ENCODE data around the gene IL16.
A peak's percentile ranks its signal among the peaks of the same experiment; 100 is the strongest.

The IL16 gene

DNA sequence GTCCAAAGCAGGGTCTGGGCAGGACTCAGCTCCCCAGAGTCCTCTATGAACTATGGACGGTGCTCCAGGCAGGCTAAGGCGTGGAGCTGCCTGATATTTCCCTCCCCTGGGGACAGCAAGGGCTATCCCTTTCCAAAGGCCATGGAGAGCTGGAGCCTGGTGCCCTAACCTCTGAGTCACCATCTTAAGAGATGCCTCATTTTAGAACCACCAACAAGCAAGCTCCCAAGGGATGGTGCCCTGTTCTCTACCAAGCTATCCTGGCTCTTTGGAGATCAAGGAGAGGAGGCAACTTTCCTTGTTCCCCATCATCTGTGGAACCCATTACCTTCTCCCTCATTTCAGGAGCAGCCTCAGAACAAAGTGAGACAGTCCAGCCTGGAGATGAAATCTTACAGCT, 111.6 kb downstream of the IL16 start:
- Histone ChIP-seq H3F3A (ENCODE audit: insufficient read depth, low read length) (peaks cover 48% of the 10 kb centered on the region), H3K4me2 (ENCODE audit: low read depth, low read length) (no peak overlapping the region), H2AFZ (ENCODE audit: low read length) (no peak overlapping the region), H3K79me2 (ENCODE audit: low read length) (peaks cover 68% of the 10 kb centered on the region), H3K9me2 (replicated peaks; ENCODE audit: insufficient read depth, low read length) (no peaks in the 10 kb centered on the region), H3K9me3 (replicated peaks; ENCODE audit: insufficient read depth, low read length) (no peaks in the 10 kb centered on the region), H3K27ac (ENCODE audit: low read length) (no peak overlapping the region; the same call in 1 of the 2 replicates), H3K4me3 (ENCODE audit: low read length) (no peak overlapping the region), H3K27me3 (replicated peaks; ENCODE audit: insufficient read depth, low read length) (no peaks in the 10 kb centered on the region), H3K4me1 (ENCODE audit: low read length) (peaks cover 22% of the 10 kb centered on the region), H4K20me1 (ENCODE audit: insufficient read depth, low read length) (no peaks in the 10 kb centered on the region), H3K9ac (ENCODE audit: low read length) (no peak overlapping the region), H3K36me3 (replicated peaks; ENCODE audit: insufficient read depth, low read length) (peaks cover 4% of the 10 kb centered on the region)
- no peak for DNase-seq
- TF ChIP-seq EZH2phosphoT487 (IDR thresholded peaks at IDR 0.05; ENCODE audit: low read length) (no peak), EZH2 (optimal IDR thresholded peaks at IDR 0.05; ENCODE audit: low read depth, low read length) (no peak)
- TF ChIP-seq, protein P1, sequence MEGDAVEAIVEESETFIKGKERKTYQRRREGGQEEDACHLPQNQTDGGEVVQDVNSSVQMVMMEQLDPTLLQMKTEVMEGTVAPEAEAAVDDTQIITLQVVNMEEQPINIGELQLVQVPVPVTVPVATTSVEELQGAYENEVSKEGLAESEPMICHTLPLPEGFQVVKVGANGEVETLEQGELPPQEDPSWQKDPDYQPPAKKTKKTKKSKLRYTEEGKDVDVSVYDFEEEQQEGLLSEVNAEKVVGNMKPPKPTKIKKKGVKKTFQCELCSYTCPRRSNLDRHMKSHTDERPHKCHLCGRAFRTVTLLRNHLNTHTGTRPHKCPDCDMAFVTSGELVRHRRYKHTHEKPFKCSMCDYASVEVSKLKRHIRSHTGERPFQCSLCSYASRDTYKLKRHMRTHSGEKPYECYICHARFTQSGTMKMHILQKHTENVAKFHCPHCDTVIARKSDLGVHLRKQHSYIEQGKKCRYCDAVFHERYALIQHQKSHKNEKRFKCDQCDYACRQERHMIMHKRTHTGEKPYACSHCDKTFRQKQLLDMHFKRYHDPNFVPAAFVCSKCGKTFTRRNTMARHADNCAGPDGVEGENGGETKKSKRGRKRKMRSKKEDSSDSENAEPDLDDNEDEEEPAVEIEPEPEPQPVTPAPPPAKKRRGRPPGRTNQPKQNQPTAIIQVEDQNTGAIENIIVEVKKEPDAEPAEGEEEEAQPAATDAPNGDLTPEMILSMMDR (IDR thresholded peaks at IDR 0.05; ENCODE audit: low read length) = no peak

DNA sequence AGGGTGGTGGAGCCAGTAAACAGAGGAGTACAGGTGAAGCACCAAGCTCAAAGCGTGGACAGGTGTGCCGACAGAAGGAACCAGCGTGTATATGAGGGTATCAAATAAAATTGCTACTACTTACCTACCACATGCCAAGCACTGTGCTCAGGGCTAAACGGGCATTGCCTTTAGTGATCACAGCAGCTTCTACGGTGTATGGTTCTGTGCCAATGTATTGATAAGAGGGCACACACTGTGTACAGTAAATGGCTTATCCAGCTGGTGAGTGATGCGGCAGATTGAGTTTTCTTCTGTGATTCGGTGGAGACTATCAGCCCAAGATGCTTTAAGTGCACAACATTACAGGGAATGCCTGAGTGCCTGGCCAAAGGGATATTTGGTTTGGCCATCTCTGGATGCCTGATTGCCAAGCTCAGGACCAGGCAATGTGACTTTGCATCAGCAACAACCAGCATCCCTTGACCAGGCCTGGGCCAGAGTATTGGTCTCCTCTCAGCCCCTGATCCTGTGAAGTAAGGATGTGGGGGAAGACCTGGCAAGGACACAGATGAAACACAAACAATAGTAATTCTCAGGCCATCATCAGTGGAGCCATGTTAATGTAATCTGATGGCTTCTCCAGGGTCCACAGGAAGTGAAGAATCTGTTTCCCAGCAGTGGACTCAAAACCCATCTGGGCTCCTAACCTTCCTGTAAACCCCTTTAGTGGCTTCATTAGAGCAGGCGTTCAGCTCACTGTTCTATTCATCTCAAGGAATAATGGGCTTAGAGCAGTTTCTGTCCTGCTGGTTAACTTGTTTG, 113.2 kb downstream of the IL16 start:
- H3K4me1 ChIP-seq (ENCODE audit: low read length) = peaks cover 6% of the 10 kb centered on the region
- no peaks in the 10 kb centered on the region for H3K9me3 ChIP-seq (replicated peaks; ENCODE audit: insufficient read depth, low read length)
- H3K79me2 ChIP-seq (ENCODE audit: low read length) = peaks cover 64% of the 10 kb centered on the region
- no peak overlapping the region for H3K9ac ChIP-seq (ENCODE audit: low read length)
- DNase-seq = no peak
- H3K27ac ChIP-seq (ENCODE audit: low read length) = peak overlapping the region; percentile 2; the same call in 1 of the 2 replicates
- peaks cover 42% of the 10 kb centered on the region for H3F3A ChIP-seq (ENCODE audit: insufficient read depth, low read length)
- H3K9me2 ChIP-seq (replicated peaks; ENCODE audit: insufficient read depth, low read length) = no peaks in the 10 kb centered on the region
- no peaks in the 10 kb centered on the region for H3K27me3 ChIP-seq (replicated peaks; ENCODE audit: insufficient read depth, low read length)
- no peak overlapping the region for H3K4me2 ChIP-seq (ENCODE audit: low read depth, low read length)
- H3K4me3 ChIP-seq (ENCODE audit: low read length) = no peak overlapping the region
- peaks cover 10% of the 10 kb centered on the region for H3K36me3 ChIP-seq (replicated peaks; ENCODE audit: insufficient read depth, low read length)
- no peaks in the 10 kb centered on the region for H4K20me1 ChIP-seq (ENCODE audit: insufficient read depth, low read length)
- H2AFZ ChIP-seq (ENCODE audit: low read length) = no peak overlapping the region
- TF ChIP-seq EZH2phosphoT487 (IDR thresholded peaks at IDR 0.05; ENCODE audit: low read length) (no peak), EZH2 (optimal IDR thresholded peaks at IDR 0.05; ENCODE audit: low read depth, low read length) (no peak)
- TF ChIP-seq, protein P1 (IDR thresholded peaks at IDR 0.05; ENCODE audit: low read length) = no peak

DNA sequence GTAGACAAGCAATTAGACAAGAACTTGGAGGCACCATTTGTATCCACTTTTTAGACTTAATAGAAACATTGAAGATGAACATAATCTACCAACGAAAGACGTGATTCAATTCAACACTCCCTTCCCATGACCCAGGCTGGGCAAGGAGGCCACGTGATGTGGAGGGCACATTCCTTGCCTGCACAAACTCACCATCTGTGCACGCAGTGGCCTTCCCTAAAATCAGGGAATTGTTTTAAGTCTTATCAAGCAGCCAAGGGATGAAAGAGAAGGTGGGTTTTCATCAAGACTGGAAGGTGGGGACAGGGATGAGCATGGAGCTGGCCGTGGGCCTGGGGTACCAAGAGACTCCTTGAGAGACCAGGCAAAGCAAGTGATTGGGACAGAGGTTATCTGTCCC, 113.8 kb downstream of the IL16 start:
- Histone ChIP-seq H4K20me1 (ENCODE audit: insufficient read depth, low read length) (no peaks in the 10 kb centered on the region), H3K79me2 (ENCODE audit: low read length) (peaks cover 64% of the 10 kb centered on the region), H3K27ac (ENCODE audit: low read length) (peak overlapping the region; percentile 2; the same call in 1 of the 2 replicates), H2AFZ (ENCODE audit: low read length) (no peak overlapping the region), H3K9me3 (replicated peaks; ENCODE audit: insufficient read depth, low read length) (no peaks in the 10 kb centered on the region), H3K36me3 (replicated peaks; ENCODE audit: insufficient read depth, low read length) (peaks cover 10% of the 10 kb centered on the region), H3K4me3 (ENCODE audit: low read length) (no peak overlapping the region), H3K4me1 (ENCODE audit: low read length) (0 out of 2 replicates have a peak, but pooled peaks cover 1% of the 10 kb centered on the region), H3F3A (ENCODE audit: insufficient read depth, low read length) (peaks cover 42% of the 10 kb centered on the region), H3K9ac (ENCODE audit: low read length) (no peak overlapping the region), H3K27me3 (replicated peaks; ENCODE audit: insufficient read depth, low read length) (no peaks in the 10 kb centered on the region), H3K4me2 (ENCODE audit: low read depth, low read length) (no peak overlapping the region), H3K9me2 (replicated peaks; ENCODE audit: insufficient read depth, low read length) (no peaks in the 10 kb centered on the region)
- TF ChIP-seq EZH2phosphoT487 (IDR thresholded peaks at IDR 0.05; ENCODE audit: low read length) (no peak), EZH2 (optimal IDR thresholded peaks at IDR 0.05; ENCODE audit: low read depth, low read length) (no peak)
- TF ChIP-seq, protein P1 (IDR thresholded peaks at IDR 0.05; ENCODE audit: low read length) = no peak
- no peak for DNase-seq
